Measurements from ENCODE around the gene SF3A2.

- TF ChIP-seq CTCF (conservative IDR thresholded peaks at IDR 0.05; ENCODE audit: low read length) (no peak), EZH2phosphoT487 (IDR thresholded peaks at IDR 0.05; ENCODE audit: borderline replicate concordance, low read depth, low read length) (no peak)
Observed at GRCh38 chr19:2224754-2225349, 11.8 kb upstream of the SF3A2 start.

Measured in OCI-LY7 (cell line).